Bone marrow (tissue), 2 donors: ENCODE results near the gene ST3GAL3.

Source experiments
- DNase-seq, 2 donors: peaks; one replicate each; lab custom pipeline; 2025; lab: John Stamatoyannopoulos, UW

The ST3GAL3 gene

GRCh38 chr1:43879414-43879813 is 172.1 kb downstream of the ST3GAL3 start:
- DNase-seq, result no peak

GRCh38 chr1:43879996-43880395 is 172.7 kb downstream of the ST3GAL3 start:
- DNase-seq, result no peak

- no peak for DNase-seq
Measured at GRCh38 chr1:43880604-43881003, 173.3 kb downstream of the ST3GAL3 start.

GRCh38 chr1:43881415-43881814 is 174.1 kb downstream of the ST3GAL3 start:
- peak in 1 of 2 donors; percentile 29 for DNase-seq

GRCh38 chr1:43882763-43883162 is 175.4 kb downstream of the ST3GAL3 start:
- DNase-seq, result no peak

GRCh38 chr1:43883321-43883720 is 176.0 kb downstream of the ST3GAL3 start:
- DNase-seq, result no peak

- DNase-seq, result no peak
Measured at GRCh38 chr1:43885279-43885801, 178.0 kb downstream of the ST3GAL3 start.

GRCh38 chr1:43887748-43888147 is 180.4 kb downstream of the ST3GAL3 start:
- DNase-seq, result no peak

- no peak for DNase-seq
Measured at GRCh38 chr1:43890815-43891214, 183.5 kb downstream of the ST3GAL3 start.

- no peak for DNase-seq
Measured at GRCh38 chr1:43893006-43893405, 185.7 kb downstream of the ST3GAL3 start.

- DNase-seq, result no peak
Measured at GRCh38 chr1:43898981-43899380, 191.6 kb downstream of the ST3GAL3 start.

GRCh38 chr1:43900386-43900785 is 193.1 kb downstream of the ST3GAL3 start:
- DNase-seq, result no peak

GRCh38 chr1:43901196-43901961 is 194.0 kb downstream of the ST3GAL3 start:
- no peak for DNase-seq

GRCh38 chr1:43902058-43902831 is 194.9 kb downstream of the ST3GAL3 start:
- no peak for DNase-seq

- DNase-seq, result no peak
Measured at GRCh38 chr1:43904660-43905551, 197.6 kb downstream of the ST3GAL3 start.

- no peak for DNase-seq
Measured at GRCh38 chr1:43908226-43908625, 200.9 kb downstream of the ST3GAL3 start.

GRCh38 chr1:43908858-43909257 is 201.5 kb downstream of the ST3GAL3 start:
- DNase-seq, result no peak

GRCh38 chr1:43910343-43910742 is 203.0 kb downstream of the ST3GAL3 start:
- no peak for DNase-seq

GRCh38 chr1:43912607-43913006 is 205.3 kb downstream of the ST3GAL3 start:
- DNase-seq, result no peak

- no peak for DNase-seq
Measured at GRCh38 chr1:43913051-43913501, 205.7 kb downstream of the ST3GAL3 start.

GRCh38 chr1:43913666-43914360 is 206.5 kb downstream of the ST3GAL3 start:
- no peak for DNase-seq
